IPS DF 4.7 (cell line): ENCODE results near the gene TMEM123.
A peak's percentile ranks its signal among the peaks of the same experiment; 100 is the strongest.
"Not testable (repeated sequence)": the region's sequence is repeated elsewhere in the genome, so short reads cannot be mapped to it uniquely, and the experiment has no call there.

Experiments used
- DNase-seq: peaks from one replicate; pipeline ENCODE4 v3.0.0-alpha.2; 2013; ENCODE audit warnings: low spot score; ENCODE audit errors: extremely low read depth

The TMEM123 gene

GRCh38 chr11:102396708-102397563 is 55.6 kb downstream of the TMEM123 start:
- no peak for DNase-seq

GRCh38 chr11:102395720-102396393 is 56.7 kb downstream of the TMEM123 start:
- no peak for DNase-seq

- no peak for DNase-seq
These were observed 59.3 kb downstream of the TMEM123 start for GRCh38 chr11:102393272-102393730.

GRCh38 chr11:102391549-102392237 is 60.9 kb downstream of the TMEM123 start:
- no peak for DNase-seq

- peak; percentile 30 for DNase-seq
These were observed 61.7 kb downstream of the TMEM123 start for GRCh38 chr11:102390667-102391465.

GRCh38 chr11:102389253-102389652 is 63.3 kb downstream of the TMEM123 start:
- DNase-seq = no peak

GRCh38 chr11:102387043-102387781 is 65.4 kb downstream of the TMEM123 start:
- no peak for DNase-seq

GRCh38 chr11:102386136-102386734 is 66.3 kb downstream of the TMEM123 start:
- no peak for DNase-seq

- DNase-seq = no peak
These were observed 67.2 kb downstream of the TMEM123 start for GRCh38 chr11:102385085-102386007.

- no peak for DNase-seq
These were observed 68.0 kb downstream of the TMEM123 start for GRCh38 chr11:102384419-102385079.

GRCh38 chr11:102383839-102384238 is 68.7 kb downstream of the TMEM123 start:
- no peak for DNase-seq

- DNase-seq = no peak
These were observed 70.2 kb downstream of the TMEM123 start for GRCh38 chr11:102382384-102382783.

- no peak for DNase-seq
These were observed 73.7 kb downstream of the TMEM123 start for GRCh38 chr11:102378818-102379217.

GRCh38 chr11:102377891-102378290 is 74.7 kb downstream of the TMEM123 start:
- DNase-seq = no peak

GRCh38 chr11:102375720-102376399 is 76.7 kb downstream of the TMEM123 start:
- no peak for DNase-seq

GRCh38 chr11:102374633-102375424 is 77.7 kb downstream of the TMEM123 start:
- not testable (repeated sequence) for DNase-seq

GRCh38 chr11:102368472-102368871 is 84.1 kb downstream of the TMEM123 start:
- no peak for DNase-seq
